ENCODE data around the gene SCAF11.
A peak's percentile ranks its signal among the peaks of the same experiment; 100 is the strongest.

DNA sequence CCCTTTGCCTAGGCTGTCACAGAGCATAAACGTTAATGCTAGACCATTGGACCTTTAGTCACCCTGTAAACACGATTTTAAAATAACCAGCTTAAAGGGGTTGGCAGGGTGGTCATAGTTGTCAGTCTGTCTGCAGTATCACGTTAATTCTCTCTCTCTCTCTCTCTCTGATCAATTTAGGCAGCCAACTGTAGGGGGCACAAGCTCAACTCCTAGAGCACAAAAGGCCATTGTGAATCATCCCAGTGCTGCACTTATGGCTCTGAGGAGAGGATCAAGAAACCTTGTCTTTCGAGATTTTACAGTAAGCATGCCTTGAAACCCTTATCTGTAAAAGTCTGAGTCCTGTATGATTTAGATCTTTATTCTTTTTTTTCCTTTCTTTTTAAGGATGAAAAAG, 97.1 kb downstream of the SCAF11 start:
- TF ChIP-seq, protein P1, sequence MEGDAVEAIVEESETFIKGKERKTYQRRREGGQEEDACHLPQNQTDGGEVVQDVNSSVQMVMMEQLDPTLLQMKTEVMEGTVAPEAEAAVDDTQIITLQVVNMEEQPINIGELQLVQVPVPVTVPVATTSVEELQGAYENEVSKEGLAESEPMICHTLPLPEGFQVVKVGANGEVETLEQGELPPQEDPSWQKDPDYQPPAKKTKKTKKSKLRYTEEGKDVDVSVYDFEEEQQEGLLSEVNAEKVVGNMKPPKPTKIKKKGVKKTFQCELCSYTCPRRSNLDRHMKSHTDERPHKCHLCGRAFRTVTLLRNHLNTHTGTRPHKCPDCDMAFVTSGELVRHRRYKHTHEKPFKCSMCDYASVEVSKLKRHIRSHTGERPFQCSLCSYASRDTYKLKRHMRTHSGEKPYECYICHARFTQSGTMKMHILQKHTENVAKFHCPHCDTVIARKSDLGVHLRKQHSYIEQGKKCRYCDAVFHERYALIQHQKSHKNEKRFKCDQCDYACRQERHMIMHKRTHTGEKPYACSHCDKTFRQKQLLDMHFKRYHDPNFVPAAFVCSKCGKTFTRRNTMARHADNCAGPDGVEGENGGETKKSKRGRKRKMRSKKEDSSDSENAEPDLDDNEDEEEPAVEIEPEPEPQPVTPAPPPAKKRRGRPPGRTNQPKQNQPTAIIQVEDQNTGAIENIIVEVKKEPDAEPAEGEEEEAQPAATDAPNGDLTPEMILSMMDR (conservative IDR thresholded peaks at IDR 0.05; ENCODE audit: low read depth, low read length): peak; percentile 50
- no peak for TF ChIP-seq EZH2 (IDR thresholded peaks at IDR 0.05; ENCODE audit: low read length, unreplicated experiment)
- no peak for TF ChIP-seq EZH2phosphoT487 (IDR thresholded peaks at IDR 0.05; ENCODE audit: borderline replicate concordance, low read length)
